Measurements from ENCODE around the gene SLC1A2. TPM values are rescaled to one million over a fixed set of nuclear protein-coding genes. Genes with fewer than 3 reads are reported as not detected.

The SLC1A2 gene
- total RNA-seq, 1 experiment from 2014 or later, result not detected

DNA sequence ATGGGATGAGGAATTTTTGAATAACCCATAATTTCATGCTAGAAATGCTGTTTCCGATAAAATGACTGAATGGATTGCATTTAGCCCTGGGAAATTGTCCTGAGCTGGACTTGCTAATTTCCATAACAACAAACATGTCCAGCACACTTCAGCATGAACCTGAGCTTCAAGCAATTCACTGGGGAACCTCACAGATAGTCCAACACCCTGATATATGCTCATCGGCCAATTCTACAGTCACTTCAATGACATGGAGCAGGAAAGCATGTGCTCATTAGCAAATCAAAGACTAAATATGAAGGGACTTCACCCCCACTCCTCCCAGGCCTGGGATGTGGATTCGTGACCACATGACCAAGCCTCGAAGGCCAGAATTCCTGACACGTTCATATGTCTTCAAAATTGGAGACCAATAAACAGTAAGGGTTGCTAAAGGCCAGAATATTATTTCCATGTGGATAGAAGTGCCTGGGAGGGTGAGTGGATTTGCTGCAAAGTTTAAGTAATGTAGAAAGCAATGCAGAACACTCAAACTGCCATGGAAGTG lies 131.9 kb downstream of the SLC1A2 start:
- no peaks in the 10 kb centered on the region for H3K27me3 Mint-ChIP-seq (ENCODE audit: insufficient read depth, unreplicated experiment)
- ChIA-PET POLR2A (interaction anchor here (0.6 to 0.9 kb wide), 2 partner anchors 10 to 26 kb away, joined by 3 read pairs; no protein-coding TSS in a partner anchor), CTCF (interaction anchor here (0.8 to 1.6 kb wide), 2 partner anchors 40 to 104 kb away, joined by 4 to 5 read pairs; no protein-coding TSS in a partner anchor)
- no peak overlapping the region for H3K27ac Mint-ChIP-seq (ENCODE audit: low read depth, unreplicated experiment)
- intact Hi-C loops (cut with micrococcal nuclease), result no loop called here
- H3K36me3 Mint-ChIP-seq (ENCODE audit: insufficient read depth, unreplicated experiment), result no peaks in the 10 kb centered on the region
- no peaks in the 10 kb centered on the region for H3K9me3 Mint-ChIP-seq (ENCODE audit: unreplicated experiment)
- TF ChIP-seq, protein P1, sequence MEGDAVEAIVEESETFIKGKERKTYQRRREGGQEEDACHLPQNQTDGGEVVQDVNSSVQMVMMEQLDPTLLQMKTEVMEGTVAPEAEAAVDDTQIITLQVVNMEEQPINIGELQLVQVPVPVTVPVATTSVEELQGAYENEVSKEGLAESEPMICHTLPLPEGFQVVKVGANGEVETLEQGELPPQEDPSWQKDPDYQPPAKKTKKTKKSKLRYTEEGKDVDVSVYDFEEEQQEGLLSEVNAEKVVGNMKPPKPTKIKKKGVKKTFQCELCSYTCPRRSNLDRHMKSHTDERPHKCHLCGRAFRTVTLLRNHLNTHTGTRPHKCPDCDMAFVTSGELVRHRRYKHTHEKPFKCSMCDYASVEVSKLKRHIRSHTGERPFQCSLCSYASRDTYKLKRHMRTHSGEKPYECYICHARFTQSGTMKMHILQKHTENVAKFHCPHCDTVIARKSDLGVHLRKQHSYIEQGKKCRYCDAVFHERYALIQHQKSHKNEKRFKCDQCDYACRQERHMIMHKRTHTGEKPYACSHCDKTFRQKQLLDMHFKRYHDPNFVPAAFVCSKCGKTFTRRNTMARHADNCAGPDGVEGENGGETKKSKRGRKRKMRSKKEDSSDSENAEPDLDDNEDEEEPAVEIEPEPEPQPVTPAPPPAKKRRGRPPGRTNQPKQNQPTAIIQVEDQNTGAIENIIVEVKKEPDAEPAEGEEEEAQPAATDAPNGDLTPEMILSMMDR (IDR thresholded peaks at IDR 0.05; ENCODE audit: unreplicated experiment), result no peak
- peaks cover 22% of the 10 kb centered on the region for H3K4me1 Mint-ChIP-seq (ENCODE audit: insufficient read depth, unreplicated experiment)
- BruUV-seq (replicated peaks), result no TSS peak
- no peak for DNase-seq (ENCODE audit: unreplicated experiment)
- H3K4me3 Mint-ChIP-seq (ENCODE audit: unreplicated experiment), result no peak overlapping the region

DNA sequence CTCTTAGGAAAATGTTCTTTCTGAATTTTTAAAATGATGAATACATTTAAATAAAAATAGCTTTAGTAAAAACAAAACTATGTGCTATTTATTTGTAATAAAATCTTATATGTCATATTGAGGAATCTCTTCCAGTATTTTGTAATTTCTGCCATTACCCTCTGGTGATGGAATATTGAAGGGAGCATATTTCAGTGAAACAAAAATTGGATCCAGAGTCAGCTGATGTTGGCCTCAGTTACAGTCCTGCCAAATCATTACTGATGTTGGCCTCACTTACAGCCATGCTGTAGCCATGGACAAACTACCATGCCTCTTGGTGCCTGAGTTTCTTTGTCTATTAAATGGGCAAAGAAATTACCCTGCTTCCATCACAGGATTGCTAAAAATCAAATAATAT lies 133.2 kb downstream of the SLC1A2 start:
- DNase-seq (ENCODE audit: unreplicated experiment), result no peak
- intact Hi-C loops (cut with micrococcal nuclease), result no loop called here
- Mint-ChIP-seq H3K9me3 (ENCODE audit: unreplicated experiment) (no peaks in the 10 kb centered on the region), H3K27ac (ENCODE audit: low read depth, unreplicated experiment) (no peak overlapping the region), H3K27me3 (ENCODE audit: insufficient read depth, unreplicated experiment) (no peaks in the 10 kb centered on the region), H3K36me3 (ENCODE audit: insufficient read depth, unreplicated experiment) (no peaks in the 10 kb centered on the region), H3K4me1 (ENCODE audit: insufficient read depth, unreplicated experiment) (peaks cover 22% of the 10 kb centered on the region), H3K4me3 (ENCODE audit: unreplicated experiment) (no peak overlapping the region)
- no TSS peak for BruUV-seq (replicated peaks)
- ChIA-PET POLR2A (interaction anchor here (0.8 to 1.2 kb wide), 2 partner anchors 10 to 17 kb away, joined by 3 read pairs; no protein-coding TSS in a partner anchor), CTCF (no interaction called here)
- TF ChIP-seq, protein P1 (IDR thresholded peaks at IDR 0.05; ENCODE audit: unreplicated experiment), result no peak

DNA sequence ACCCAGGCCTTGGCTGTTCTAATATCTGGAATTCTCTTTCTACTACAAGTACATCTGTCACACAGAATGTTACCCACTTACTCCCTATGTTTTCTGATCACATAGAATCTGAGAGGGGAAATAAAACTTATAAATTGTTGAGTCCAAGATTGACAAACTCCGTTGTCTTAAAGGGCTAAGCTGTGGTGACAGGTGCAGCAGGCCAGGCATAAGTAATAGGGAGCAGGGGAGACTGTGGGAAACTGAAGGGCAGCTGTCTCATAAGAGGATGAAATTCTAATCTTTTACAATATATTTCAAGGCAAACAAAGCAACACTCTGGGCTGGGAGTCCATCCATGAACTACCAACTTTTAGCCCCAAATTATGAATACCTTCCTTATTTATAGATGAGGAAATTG lies 133.9 kb downstream of the SLC1A2 start:
- Mint-ChIP-seq H3K9me3 (ENCODE audit: unreplicated experiment) (no peaks in the 10 kb centered on the region), H3K4me3 (ENCODE audit: unreplicated experiment) (no peak overlapping the region), H3K36me3 (ENCODE audit: insufficient read depth, unreplicated experiment) (no peaks in the 10 kb centered on the region), H3K27me3 (ENCODE audit: insufficient read depth, unreplicated experiment) (no peaks in the 10 kb centered on the region), H3K4me1 (ENCODE audit: insufficient read depth, unreplicated experiment) (peaks cover 18% of the 10 kb centered on the region), H3K27ac (ENCODE audit: low read depth, unreplicated experiment) (no peak overlapping the region)
- intact Hi-C loops (cut with micrococcal nuclease), result no loop called here
- ChIA-PET CTCF (no interaction called here), POLR2A (interaction anchor here (0.8 to 1.2 kb wide), 2 partner anchors 9 to 18 kb away, joined by 3 read pairs; no protein-coding TSS in a partner anchor)
- DNase-seq (ENCODE audit: unreplicated experiment), result no peak
- TF ChIP-seq, protein P1 (IDR thresholded peaks at IDR 0.05; ENCODE audit: unreplicated experiment), result no peak
- BruUV-seq (replicated peaks), result no TSS peak

DNA sequence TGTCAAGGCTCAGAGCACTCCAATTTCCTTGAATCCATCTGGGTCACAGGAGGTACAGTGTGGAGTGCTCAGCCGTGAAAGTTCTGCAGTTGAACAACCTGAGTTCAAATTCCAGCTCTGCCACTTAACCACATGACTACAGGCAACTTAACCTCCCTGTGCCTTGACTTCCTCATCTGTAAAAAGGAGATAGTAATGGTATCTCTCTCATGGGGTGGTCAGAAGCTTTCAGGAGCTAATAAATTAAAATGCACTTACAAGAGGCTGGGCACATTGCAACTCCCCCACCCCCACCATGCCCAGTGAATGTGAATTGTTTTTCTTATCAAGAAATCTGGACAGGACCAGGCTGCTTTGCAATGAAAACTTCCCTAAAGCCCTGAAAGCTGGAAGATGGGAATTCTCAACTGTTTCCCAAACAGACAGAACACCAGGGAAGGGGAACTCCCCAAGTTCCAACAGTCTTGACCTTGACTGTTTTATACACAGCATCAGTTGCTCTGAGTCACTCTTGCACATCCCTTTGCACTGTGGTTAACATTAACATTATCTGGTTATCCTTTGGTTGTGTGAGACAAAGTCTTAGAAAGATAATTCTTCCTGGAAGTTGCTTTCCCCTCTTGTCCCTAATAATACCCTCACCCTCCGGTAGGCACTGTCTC lies 137.0 kb downstream of the SLC1A2 start:
- ChIA-PET POLR2A (interaction anchor here (0.6 to 0.7 kb wide), 2 partner anchors 9 to 125 kb away, joined by 3 to 4 read pairs; no protein-coding TSS in a partner anchor), CTCF (no interaction called here)
- no TSS peak for BruUV-seq (replicated peaks)
- H3K27ac Mint-ChIP-seq (ENCODE audit: low read depth, unreplicated experiment), result no peak overlapping the region
- no peaks in the 10 kb centered on the region for H3K27me3 Mint-ChIP-seq (ENCODE audit: insufficient read depth, unreplicated experiment)
- intact Hi-C loops (cut with micrococcal nuclease), result no loop called here
- DNase-seq (ENCODE audit: unreplicated experiment), result peak; percentile 30
- TF ChIP-seq, protein P1 (IDR thresholded peaks at IDR 0.05; ENCODE audit: unreplicated experiment), result no peak
- H3K36me3 Mint-ChIP-seq (ENCODE audit: insufficient read depth, unreplicated experiment), result peaks cover 5% of the 10 kb centered on the region
- H3K4me1 Mint-ChIP-seq (ENCODE audit: insufficient read depth, unreplicated experiment), result peaks cover 5% of the 10 kb centered on the region
- no peaks in the 10 kb centered on the region for H3K9me3 Mint-ChIP-seq (ENCODE audit: unreplicated experiment)
- no peak overlapping the region for H3K4me3 Mint-ChIP-seq (ENCODE audit: unreplicated experiment)
